NCI-H524 treated with DMSO at 0.1 percent for 48 hours (cell line): ENCODE data around the gene CBFA2T3.
"Not testable (repeated sequence)": the region's sequence is repeated elsewhere in the genome, so short reads cannot be mapped to it uniquely, and the experiment has no call there.

Experiments
- DNase-seq: peaks from one replicate; lab custom pipeline; 2025; lab: John Stamatoyannopoulos, UW

The CBFA2T3 gene

GRCh38 chr16:88922114-88922825, 54.7 kb downstream of the CBFA2T3 start:
- DNase-seq: no peak

- DNase-seq: no peak
These were observed 55.4 kb downstream of the CBFA2T3 start for GRCh38 chr16:88921591-88921990.

DNA sequence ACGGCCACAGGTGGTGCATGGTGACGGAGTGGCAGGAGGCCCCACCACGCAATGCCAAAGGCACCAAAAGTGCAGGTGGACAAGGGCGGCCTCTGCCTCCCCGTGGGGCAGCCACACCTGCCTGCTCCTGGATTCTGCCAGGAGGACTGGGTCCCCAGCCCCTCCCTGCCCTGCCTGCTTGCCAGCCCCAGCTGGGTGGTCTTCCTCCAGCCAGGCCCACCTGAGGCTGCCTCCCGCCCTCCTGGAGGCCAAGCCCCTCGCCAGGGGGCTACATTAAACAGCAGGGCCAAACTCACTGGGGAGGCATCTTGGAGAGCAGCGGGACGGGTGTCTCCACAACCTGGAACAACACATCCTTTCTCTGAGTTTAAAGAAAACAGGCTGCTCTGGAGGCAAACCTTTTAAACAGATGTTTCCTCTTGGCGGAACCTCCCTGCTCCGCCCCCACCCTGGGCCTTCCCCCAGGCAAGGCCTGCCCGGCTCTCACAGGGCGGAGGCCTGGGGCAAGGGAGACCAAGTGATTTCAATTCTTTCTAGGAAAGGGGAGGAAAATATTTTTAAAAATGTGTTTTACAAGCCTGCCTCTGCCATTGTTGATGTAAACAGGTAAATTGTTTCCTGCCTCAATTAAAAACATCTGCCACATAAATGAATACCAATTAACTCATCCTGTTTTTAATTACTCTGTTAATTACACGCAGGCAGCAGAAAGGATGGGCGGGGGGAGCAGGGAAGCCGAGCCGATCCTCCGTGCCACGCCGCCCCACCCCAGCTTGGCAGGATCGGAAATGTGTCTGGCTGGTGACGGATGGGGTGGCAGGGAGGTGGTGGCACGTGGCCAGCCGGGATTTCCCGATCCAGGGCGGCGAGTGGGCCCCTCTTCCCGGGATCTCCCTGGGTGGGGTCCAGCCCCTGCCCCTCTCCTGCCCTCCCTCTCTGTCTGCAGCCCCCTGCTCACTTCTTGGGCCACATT, 56.1 kb downstream of the CBFA2T3 start:
- no peak for DNase-seq

DNA sequence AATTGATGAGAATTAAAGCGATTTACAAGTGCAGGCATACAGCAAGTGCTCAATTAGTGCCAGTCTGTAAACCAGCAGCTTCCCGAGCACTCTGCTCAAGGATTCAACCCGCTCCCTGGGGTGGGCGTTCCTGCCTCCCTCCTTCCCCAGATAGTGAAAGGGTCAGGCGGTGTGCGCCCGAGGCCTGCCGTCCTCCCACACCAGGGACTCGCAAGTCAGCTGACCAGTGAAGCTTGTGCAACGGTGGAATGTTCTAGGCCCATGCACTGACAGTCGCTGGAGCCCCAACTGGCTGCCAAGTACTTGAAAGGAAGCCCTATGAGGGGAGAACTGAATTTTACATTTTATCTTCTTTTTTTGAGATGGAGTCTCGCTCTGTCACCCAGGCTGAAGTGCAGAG, 57.1 kb downstream of the CBFA2T3 start:
- no peak for DNase-seq

GRCh38 chr16:88918896-88919295, 58.1 kb downstream of the CBFA2T3 start:
- not testable (repeated sequence) for DNase-seq

- DNase-seq: no peak
These were observed 58.9 kb downstream of the CBFA2T3 start for GRCh38 chr16:88917915-88918627.

GRCh38 chr16:88917146-88917914, 59.7 kb downstream of the CBFA2T3 start:
- no peak for DNase-seq

GRCh38 chr16:88915639-88916327, 61.2 kb downstream of the CBFA2T3 start:
- no peak for DNase-seq

- DNase-seq: no peak
These were observed 62.1 kb downstream of the CBFA2T3 start for GRCh38 chr16:88914750-88915368.

DNA sequence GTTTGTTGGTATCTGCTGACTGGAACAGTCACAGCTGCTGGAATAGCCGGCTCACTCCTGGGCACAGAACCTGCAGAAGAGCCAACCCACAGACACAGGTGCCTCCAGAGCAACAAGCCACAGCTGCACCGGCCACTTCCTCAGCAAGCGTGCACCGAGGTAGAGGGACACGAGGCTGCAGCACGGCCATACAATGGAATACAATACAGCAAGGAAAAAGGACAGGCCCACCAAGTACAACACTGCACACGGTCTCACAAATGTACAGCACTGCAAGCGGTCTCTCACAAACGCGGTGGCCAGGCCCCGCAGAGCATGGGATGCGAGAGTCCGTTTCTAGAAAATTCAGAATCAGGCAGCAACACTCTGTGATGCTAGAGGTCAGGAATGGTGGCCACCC, 63.1 kb downstream of the CBFA2T3 start:
- no peak for DNase-seq

GRCh38 chr16:88913001-88913612, 63.9 kb downstream of the CBFA2T3 start:
- DNase-seq: no peak

GRCh38 chr16:88912556-88912955, 64.5 kb downstream of the CBFA2T3 start:
- DNase-seq: no peak

GRCh38 chr16:88911946-88912310, 65.1 kb downstream of the CBFA2T3 start:
- DNase-seq: no peak

GRCh38 chr16:88911136-88911945, 65.7 kb downstream of the CBFA2T3 start:
- no peak for DNase-seq

DNA sequence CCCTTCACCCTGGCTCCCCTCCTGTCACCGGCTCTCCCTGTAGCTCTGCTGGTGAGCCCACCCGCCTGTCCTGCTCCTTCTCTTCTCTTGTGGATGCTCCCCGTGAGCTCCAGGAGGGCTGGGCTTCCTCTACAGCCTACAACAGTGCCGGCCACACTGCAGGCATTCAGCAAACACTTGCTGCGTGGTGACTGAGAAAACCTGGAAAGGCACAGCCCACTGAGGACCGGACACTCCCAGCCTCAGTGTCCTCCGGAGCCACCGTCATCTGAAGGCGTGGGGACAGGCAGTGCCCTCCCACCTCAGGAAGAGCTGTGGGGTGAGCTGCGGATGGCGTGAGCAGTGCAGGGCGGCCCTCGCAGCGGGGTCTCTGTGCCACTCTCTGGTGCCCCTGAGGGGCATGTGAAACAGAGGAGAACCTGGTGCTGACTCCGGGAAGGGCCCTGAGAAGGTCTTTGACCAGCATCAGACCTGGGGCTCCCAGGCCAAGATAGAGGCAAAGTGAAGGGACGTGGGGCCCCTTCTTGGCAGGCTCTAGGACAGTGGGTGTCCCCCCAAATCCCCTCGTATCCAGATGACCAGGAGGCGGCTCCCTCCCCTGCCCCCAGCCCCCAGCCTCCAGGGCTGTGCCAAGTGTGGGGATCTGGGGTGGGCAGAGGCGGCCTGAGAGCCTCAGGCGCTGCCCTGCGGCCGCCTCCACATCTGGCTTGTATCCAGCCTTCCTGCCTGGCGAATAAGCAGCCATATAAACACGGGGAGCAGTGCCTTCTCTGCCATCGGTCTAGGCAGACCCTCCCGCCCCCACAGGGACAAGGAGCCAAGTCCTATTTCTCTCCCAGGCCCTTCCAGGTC, 66.5 kb downstream of the CBFA2T3 start:
- no peak for DNase-seq

DNA sequence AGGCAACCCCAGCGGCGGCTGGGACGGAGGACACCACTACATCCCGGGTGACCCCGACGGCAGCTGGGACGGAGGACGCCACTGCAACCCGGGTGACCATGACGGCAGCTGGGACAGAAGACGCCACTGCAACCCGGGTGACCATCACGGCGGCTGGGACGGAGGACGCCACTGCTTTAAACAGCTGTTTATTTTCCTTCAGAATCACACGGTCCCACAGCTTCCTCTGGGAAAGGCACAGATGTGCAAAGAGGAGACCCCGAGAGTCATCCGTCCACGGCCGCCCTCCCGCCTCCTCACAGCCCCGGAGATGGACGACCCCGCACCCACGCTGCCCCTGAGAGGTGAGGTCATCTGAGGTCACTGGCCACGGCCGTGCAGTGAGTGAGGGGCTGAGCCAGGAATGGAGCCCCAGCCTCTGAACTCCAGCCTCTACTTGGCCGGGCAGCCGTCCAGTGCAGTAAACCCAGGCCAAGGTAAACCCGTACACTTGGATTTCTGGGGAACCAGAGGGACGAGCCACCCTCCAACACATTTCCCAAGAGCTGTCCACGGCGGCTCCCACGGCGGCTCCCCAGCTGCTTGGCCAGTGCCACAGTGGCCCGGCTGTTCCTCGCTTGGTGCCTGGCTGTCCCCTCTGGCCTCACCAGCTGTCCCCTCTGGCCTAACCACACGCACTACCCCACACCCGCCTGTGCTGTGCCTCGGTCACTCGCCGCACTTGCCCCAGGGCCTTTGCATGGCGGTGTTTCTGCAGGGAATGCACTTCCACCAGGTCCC, 67.4 kb downstream of the CBFA2T3 start:
- DNase-seq: no peak

DNA sequence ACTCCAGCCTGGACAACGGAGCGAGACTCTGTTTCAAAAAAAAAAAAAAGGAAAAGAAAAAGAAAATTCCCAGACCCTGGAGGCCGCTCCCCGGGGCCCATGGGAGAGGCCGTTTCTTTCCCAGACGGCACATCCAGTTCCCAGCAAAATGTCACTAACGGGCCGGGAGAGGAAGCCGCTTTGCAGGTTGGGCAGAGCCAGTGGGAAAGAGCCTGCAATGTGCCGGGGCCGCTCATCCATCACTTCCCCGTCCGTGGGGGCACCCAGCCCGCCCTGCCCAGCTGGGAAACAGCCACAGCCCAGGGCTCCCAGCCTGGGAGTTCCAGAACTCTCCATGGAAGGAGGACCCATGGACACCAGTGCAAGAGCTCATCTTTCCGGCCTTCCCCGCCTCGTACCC, 68.7 kb downstream of the CBFA2T3 start:
- DNase-seq: no peak

DNA sequence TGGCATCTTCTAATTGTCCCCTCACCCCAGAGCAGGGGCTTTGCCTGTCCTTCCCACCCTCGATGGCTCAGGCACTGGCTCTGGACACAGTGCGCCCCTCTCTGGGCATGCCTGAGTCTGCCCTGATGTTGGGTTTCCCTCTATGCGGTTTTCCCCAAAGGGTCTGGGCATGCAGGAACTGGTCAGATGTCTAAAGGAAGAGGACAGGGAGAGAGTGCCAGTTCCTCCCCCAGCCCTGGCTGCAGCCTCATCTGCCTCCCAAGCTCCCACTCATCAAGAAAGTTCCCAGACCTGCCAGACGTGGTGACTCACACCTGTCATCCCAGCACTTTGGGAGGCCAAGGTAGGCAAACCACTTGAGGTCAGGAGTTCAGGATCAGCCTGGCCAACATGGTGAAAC, 69.2 kb downstream of the CBFA2T3 start:
- DNase-seq: no peak
